Subcutaneous abdominal adipose tissue (tissue), 5 donors: ENCODE measurements around the gene TMTC1.

Experiments
- H3K27ac ChIP-seq: one replicate; pipeline ENCODE4 v1.7.0; 2013; ENCODE audit warnings: low read depth, mild to moderate bottlenecking, inconsistent platforms, low read length, moderate library complexity
- H3K27me3 ChIP-seq, 5 donors: one replicate each; pipeline ENCODE4 v1.7.0; 2013; ENCODE audit warnings: low read length in 5 of 5, inconsistent platforms in 1 of 5; ENCODE audit not compliant: control insufficient read depth in 5 of 5, insufficient read depth in 4 of 5
- H3K36me3 ChIP-seq, 5 donors: one replicate each; pipeline ENCODE4 v1.7.0; 2013; ENCODE audit warnings: low read length in 5 of 5; ENCODE audit not compliant: control insufficient read depth in 5 of 5, insufficient read depth in 5 of 5
- H3K4me1 ChIP-seq, 5 donors: one replicate each; pipeline ENCODE4 v1.7.0; 2013; ENCODE audit warnings: low read length in 5 of 5, mild to moderate bottlenecking in 3 of 5, moderate library complexity in 1 of 5; ENCODE audit not compliant: control insufficient read depth in 5 of 5, insufficient read depth in 5 of 5
- H3K4me3 ChIP-seq, 5 donors: one replicate each; pipeline ENCODE4 v1.7.0; 2013; ENCODE audit warnings: low read length in 5 of 5, low read depth in 1 of 5
- H3K9ac ChIP-seq, 5 donors: one replicate each; pipeline ENCODE4 v1.7.0; 2013; ENCODE audit warnings: low read length in 5 of 5, mild to moderate bottlenecking in 4 of 5, moderate library complexity in 3 of 5
- H3K9me3 ChIP-seq, 5 donors: one replicate each; pipeline ENCODE4 v1.7.0; 2013; ENCODE audit warnings: low read length in 5 of 5; ENCODE audit not compliant: control insufficient read depth in 5 of 5
- donor health status: healthy.
- donor health status: healthy.
- donor health status: healthy.
- donor health status: healthy.
- donor health status: healthy.

TMTC1 gene

DNA sequence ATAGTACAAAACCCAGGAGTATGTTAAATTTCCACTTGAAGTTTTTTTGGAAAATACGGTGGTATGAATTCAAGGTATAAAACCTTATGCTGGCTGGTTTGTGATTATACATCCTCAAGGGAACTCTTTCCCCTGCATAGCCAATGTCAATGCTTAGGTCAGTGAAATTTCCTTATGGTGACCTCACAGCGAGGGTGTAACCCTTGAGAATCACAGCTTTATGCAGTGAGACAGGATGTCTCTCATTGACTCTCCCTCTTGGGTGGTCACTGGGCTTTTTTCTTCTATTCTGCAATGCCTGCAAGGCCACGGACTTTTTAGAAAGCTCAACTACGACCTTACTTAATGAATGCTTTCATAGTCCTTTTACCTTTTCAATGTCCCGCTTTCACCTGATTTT is 64.4 kb downstream of the TMTC1 start:
- Histone ChIP-seq H3K4me3 (no peak overlapping the region), H3K27ac (no peak overlapping the region), H3K36me3 (no peaks in the 10 kb centered on the region), H3K9me3 (no peaks in the 10 kb centered on the region), H3K27me3 (no peaks in the 10 kb centered on the region), H3K4me1 (peaks cover 0 to 14% (median 6%) of the 10 kb centered on the region in 5 donors), H3K9ac (no peak overlapping the region)

DNA sequence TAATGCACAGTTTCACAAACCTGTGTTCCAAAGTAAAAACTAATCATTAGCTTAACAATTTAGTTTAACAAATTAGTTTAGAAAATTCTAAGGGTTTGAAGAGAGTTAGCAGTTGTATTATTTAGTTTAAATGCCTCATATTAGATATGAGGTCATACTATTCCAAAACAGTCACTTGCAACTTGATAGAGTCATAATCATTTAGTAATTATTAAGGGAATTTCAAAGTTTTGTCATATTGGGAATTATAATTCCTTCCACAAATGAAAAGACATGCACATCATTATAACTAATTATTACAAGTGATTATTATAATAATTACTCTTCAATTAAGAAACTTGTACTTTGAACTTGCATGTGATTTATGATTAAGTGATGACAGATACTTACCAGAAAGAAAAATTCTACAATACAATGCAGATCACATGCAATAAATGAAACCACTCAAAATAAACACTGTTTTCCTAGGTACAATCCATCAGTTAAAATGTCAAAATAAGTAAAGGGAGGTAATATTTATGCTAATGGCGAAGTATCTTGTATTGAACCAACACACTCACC is 66.1 kb downstream of the TMTC1 start:
- Histone ChIP-seq H3K9ac (no peak overlapping the region), H3K4me1 (peaks cover 0 to 29% (median 14%) of the 10 kb centered on the region in 5 donors), H3K27me3 (no peaks in the 10 kb centered on the region), H3K4me3 (no peak overlapping the region), H3K36me3 (no peaks in the 10 kb centered on the region), H3K9me3 (no peaks in the 10 kb centered on the region), H3K27ac (peak overlapping the region; percentile 47)

DNA sequence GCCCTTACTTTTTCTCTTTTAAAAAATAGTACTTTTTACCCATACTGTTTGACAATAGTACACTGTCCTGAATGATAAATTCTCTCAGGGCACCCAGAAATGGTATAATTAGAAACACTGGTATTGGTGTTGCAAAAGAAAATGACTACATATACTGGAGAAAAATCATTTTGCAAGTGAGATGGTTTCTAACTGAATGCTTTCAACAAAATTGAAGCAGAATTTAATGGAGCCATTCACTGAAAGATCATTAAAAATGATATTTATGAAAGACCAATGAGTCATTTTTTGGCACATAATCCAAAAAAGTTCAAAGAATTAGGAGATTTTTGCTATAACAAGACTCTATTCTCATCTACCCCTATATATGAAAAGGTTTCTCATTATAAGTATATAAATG is 68.8 kb downstream of the TMTC1 start:
- H3K27me3 ChIP-seq, result no peaks in the 10 kb centered on the region
- H3K36me3 ChIP-seq, result no peaks in the 10 kb centered on the region
- H3K9ac ChIP-seq, result peak overlapping the region in 1 of 5 donors; percentile 26
- peaks cover 2 to 34% (median 18%) of the 10 kb centered on the region in 5 donors for H3K4me1 ChIP-seq
- H3K4me3 ChIP-seq, result no peak overlapping the region
- no peaks in the 10 kb centered on the region for H3K9me3 ChIP-seq
- peak overlapping the region; percentile 80 for H3K27ac ChIP-seq

DNA sequence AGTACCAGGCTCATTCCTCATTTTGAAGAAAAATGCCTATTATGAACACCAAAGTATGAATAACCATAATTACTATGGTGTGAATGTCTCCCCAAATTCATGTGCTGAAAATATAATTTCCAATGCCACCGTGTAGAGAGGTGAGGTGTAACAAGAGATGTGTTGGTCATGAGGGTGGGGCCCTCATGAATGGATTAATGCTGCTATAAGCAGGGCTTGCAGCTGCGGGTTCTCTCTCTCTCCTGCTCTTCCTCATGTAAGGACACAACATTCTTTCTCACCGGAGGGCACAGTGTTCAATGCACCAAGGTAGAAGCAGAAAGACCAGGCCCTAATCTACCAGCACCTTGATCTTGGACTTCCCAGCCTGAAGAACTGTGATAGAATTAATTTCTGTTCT is 70.0 kb downstream of the TMTC1 start:
- H3K9me3 ChIP-seq, result no peaks in the 10 kb centered on the region
- no peak overlapping the region for H3K4me3 ChIP-seq
- peak overlapping the region; percentile 80 for H3K27ac ChIP-seq
- H3K27me3 ChIP-seq, result no peaks in the 10 kb centered on the region
- H3K9ac ChIP-seq, result peak overlapping the region in 1 of 5 donors; percentile 20
- H3K4me1 ChIP-seq, result peaks cover 2 to 40% (median 20%) of the 10 kb centered on the region in 5 donors
- H3K36me3 ChIP-seq, result no peaks in the 10 kb centered on the region

DNA sequence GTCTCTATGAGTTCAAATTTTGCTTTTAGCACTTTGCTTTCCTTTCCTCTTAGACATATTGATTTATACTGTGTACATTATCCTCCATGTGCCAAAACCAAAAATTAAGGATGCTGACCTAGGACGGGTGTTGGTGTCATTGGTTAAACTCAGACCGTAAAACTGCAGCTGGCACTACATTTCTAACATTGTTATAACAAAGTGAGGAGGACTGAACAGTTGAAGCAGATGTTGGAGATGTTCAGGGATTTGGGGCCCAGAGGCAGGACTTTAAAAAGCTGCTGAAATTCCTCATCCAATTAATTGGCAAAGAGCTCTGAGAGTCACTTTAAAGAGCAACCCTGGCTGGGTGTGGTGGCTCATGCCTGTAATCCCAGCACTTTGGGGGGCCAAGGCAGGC is 72.4 kb downstream of the TMTC1 start:
- no peaks in the 10 kb centered on the region for H3K36me3 ChIP-seq
- H3K27me3 ChIP-seq, result no peaks in the 10 kb centered on the region
- peaks cover 2 to 50% (median 25%) of the 10 kb centered on the region in 5 donors for H3K4me1 ChIP-seq
- no peaks in the 10 kb centered on the region for H3K9me3 ChIP-seq
- H3K27ac ChIP-seq, result peak overlapping the region; percentile 64
- H3K9ac ChIP-seq, result no peak overlapping the region
- no peak overlapping the region for H3K4me3 ChIP-seq

DNA sequence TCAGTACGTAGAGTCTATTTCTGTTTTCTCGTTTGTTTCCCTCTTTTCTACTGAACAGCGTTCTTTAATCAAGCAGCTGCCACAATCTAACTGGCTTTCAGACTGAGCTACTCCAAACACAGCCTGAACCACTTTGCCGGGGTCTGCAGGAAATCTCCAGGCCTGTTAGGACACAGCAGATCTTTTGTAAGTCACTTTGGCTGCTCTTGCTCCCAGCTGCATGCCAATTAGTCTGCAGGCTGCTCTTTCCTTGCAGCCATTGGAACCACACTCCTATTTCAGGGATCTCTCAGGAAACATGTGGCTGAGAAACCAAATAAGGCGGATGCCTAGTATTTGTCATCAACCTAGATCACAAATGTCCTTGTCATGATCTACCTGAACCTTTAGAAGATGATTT is 73.6 kb downstream of the TMTC1 start:
- Histone ChIP-seq H3K9ac (no peak overlapping the region), H3K4me1 (peaks cover 2 to 50% (median 27%) of the 10 kb centered on the region in 5 donors), H3K4me3 (peak overlapping the region in 1 of 5 donors; percentile 26), H3K27me3 (no peaks in the 10 kb centered on the region), H3K27ac (peak overlapping the region; percentile 56), H3K36me3 (no peaks in the 10 kb centered on the region), H3K9me3 (no peaks in the 10 kb centered on the region)

DNA sequence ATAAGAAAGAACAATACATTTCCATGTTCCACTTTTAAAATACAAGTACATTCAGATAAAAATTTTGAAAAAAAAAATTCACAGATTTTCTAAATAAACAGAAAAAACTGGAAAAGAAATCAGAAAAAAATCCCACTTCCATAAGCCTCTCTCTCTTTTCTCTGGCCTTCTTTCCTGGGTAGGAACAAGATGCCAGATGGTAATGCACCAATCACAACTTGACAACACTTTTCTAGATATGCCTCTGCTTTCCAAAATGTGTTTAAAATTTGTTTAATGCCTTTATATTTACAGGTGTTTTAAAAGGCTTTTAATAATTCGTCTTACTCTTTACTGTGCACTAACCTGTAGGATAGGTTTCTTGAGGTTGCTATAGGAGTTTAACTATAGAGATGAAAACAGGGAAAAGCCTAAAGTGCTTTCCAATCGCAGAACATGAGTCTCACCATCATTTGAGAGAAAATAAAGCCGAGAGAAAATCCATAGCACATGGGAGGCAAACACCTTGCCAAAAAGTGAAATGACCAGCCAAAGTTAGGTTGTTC is 74.2 kb downstream of the TMTC1 start:
- Histone ChIP-seq H3K9me3 (no peaks in the 10 kb centered on the region), H3K9ac (no peak overlapping the region), H3K36me3 (no peaks in the 10 kb centered on the region), H3K4me3 (no peak overlapping the region), H3K27me3 (no peaks in the 10 kb centered on the region), H3K27ac (peak overlapping the region; percentile 56), H3K4me1 (peaks cover 2 to 45% (median 26%) of the 10 kb centered on the region in 5 donors)

DNA sequence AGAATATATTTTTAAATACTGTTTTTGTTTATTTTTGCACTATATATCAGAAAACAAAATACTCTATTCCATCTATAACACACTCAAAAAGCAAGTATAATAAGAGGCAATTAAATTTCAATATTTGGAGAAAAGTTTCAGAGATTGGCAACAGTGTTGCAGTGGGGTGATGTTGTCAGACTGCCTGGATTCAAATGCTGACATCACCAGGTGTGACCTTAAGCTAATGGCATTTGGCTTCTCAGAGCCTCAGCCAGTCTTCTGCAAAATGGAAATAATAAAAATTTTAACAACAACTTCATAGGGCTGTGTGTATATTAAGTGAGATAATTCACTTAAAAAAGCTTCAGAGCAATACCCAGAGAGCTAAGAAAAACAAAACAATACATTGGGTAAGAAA is 74.7 kb downstream of the TMTC1 start:
- peaks cover 2 to 40% (median 24%) of the 10 kb centered on the region in 5 donors for H3K4me1 ChIP-seq
- H3K27me3 ChIP-seq, result no peaks in the 10 kb centered on the region
- peak overlapping the region; percentile 56 for H3K27ac ChIP-seq

DNA sequence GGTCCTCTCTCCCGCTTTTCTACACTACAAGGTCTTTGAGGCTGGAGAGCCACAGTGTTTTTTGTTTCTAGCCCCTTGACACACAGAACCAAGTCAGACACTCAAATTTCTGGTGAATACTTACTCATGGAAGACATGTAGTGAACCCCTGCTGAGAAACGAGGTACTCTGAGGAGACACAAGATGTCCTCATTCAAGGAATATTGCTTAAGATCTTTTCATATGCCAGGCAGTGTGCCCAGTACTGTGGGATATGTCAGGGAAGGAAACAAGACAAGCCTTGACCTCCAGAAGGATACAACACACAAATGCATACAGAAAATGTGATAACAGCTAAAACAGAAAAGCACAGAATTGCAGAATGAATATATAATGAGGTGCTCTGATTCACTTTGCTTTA is 75.9 kb downstream of the TMTC1 start:
- no peaks in the 10 kb centered on the region for H3K36me3 ChIP-seq
- no peaks in the 10 kb centered on the region for H3K9me3 ChIP-seq
- H3K9ac ChIP-seq, result no peak overlapping the region
- H3K4me3 ChIP-seq, result no peak overlapping the region
- H3K4me1 ChIP-seq, result peaks cover 2 to 29% (median 19%) of the 10 kb centered on the region in 5 donors
- H3K27ac ChIP-seq, result no peak overlapping the region
- no peaks in the 10 kb centered on the region for H3K27me3 ChIP-seq

More for the DNA sequence above, 74.7 kb downstream of the TMTC1 start:
- H3K9ac ChIP-seq, result no peak overlapping the region
- no peaks in the 10 kb centered on the region for H3K9me3 ChIP-seq
- no peaks in the 10 kb centered on the region for H3K36me3 ChIP-seq
- H3K4me3 ChIP-seq, result no peak overlapping the region

DNA sequence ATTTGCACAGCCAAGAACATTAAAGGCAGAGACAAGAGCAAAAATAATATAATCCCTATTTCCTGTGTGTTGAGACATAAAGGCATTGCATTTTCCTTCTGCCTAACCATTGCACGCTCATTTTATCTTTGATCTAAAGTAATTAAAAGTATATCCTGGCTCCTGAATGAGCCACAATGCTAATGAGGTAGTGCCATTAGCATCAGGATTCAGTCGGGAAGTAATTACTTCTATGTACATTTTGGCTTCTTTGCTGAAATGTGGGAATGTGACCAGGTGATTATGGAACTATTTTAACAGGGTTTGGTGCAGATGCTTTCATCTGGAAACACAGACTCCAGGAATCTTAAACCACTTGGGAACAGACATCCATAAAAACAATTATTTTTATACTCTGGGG is 77.4 kb downstream of the TMTC1 start:
- Histone ChIP-seq H3K9ac (no peak overlapping the region), H3K9me3 (no peaks in the 10 kb centered on the region), H3K27ac (no peak overlapping the region), H3K36me3 (no peaks in the 10 kb centered on the region), H3K27me3 (no peaks in the 10 kb centered on the region), H3K4me3 (no peak overlapping the region), H3K4me1 (peaks cover 2 to 29% (median 19%) of the 10 kb centered on the region in 5 donors)
